K562 (cell line): ENCODE results near the gene OR52W1. TPM values are rescaled to one million over a fixed set of nuclear protein-coding genes. Genes with fewer than 3 reads are reported as not detected.

Source experiments
- ATAC-seq: fragments of 200-7000 bp; cut with Tn5 transposase; 3 replicates; pipeline ENCODE4 v1.9.1; 2020; ENCODE audit warnings: moderate library complexity
- BruUV-seq: library from RNA; stranded (reverse); fragments of 400-500 nt; replicated peaks from 2 replicates; lab custom pipeline; 2021; lab: Mats Ljungman, UMichigan
- CTCF ChIA-PET: fragments of 300-600 bp; formaldehyde crosslinking; extraction: SDS; loops from one replicate; lab custom pipeline; 2021; ENCODE audit warnings: low intra/inter-chr PET ratio; lab: Yijun Ruan, JAX
- POLR2A ChIA-PET: fragments of 300-600, 350-650 bp; sonication (Branson Sonifier 250); formaldehyde crosslinking; extraction: SDS; loops from one replicate; lab custom pipeline; 2021; ENCODE audit warnings: antibody characterized with exemption, inconsistent platforms; lab: Yijun Ruan, JAX
- DNase-seq, 4 experiments: peaks; one replicate each; pipeline versions ENCODE4 v3.0.0 to v3.0.0-alpha.2; 2011 to 2018; ENCODE audit warnings: low spot score in 3 of 4, mixed read lengths in 3 of 4; ENCODE audit errors: extremely low read depth in 1 of 4
- FAIRE-seq: peaks from 2 replicates; lab custom pipeline; 2011; peaks lifted over from hg19 to GRCh38; lab: Jason Lieb, UNC
- H2AFZ ChIP-seq: 2 replicates; pipeline ENCODE4 v1.6.0; 2011; ENCODE audit warnings: low read depth, low read length, control low read depth, inconsistent platforms
- H3K27ac ChIP-seq: fragments of 200-600 bp; 3 replicates; pipeline ENCODE4 v1.8.0; 2011; ENCODE audit warnings: low read depth, mild to moderate bottlenecking, control low read depth, inconsistent platforms, low read length, moderate library complexity, mixed read lengths; ENCODE audit errors: extremely low read depth
- H3K27me3 ChIP-seq, 2 experiments: fragments of 300-600 bp in 1 of 2; 2 replicates in 1 of 2; 3 replicates in 1 of 2; pipeline versions ENCODE4 v1.6.0 to v1.8.0; 2011; ENCODE audit warnings: inconsistent platforms in 2 of 2, low read length in 2 of 2, mild to moderate bottlenecking in 1 of 2, mixed read lengths in 1 of 2, moderate library complexity in 1 of 2; ENCODE audit not compliant: control insufficient read depth in 2 of 2, insufficient read depth in 2 of 2
- H3K36me3 ChIP-seq: fragments of 300-600 bp; 3 replicates; pipeline ENCODE4 v1.8.0; 2011; ENCODE audit warnings: mild to moderate bottlenecking, low read length, inconsistent platforms; ENCODE audit not compliant: control insufficient read depth, insufficient read depth
- H3K4me1 ChIP-seq, 2 experiments: fragments of 200-600 bp in 1 of 2; replicated peaks in 1 of 2; 2 replicates in 1 of 2; 3 replicates in 1 of 2; pipeline versions ENCODE4 v1.5.1 to v1.8.0; 2011; ENCODE audit warnings: inconsistent platforms in 2 of 2, low read length in 2 of 2, mild to moderate bottlenecking in 1 of 2, mixed read lengths in 1 of 2, moderate library complexity in 1 of 2; ENCODE audit not compliant: control insufficient read depth in 2 of 2, insufficient read depth in 2 of 2
- H3K4me2 ChIP-seq: 2 replicates; pipeline ENCODE4 v1.6.1; 2011; ENCODE audit warnings: low read length, control low read depth, inconsistent platforms, mixed read lengths; ENCODE audit not compliant: insufficient read depth
- H3K4me3 ChIP-seq: fragments of 200-600 bp; sonication (generic), shearing (Covaris generic); 2 replicates; pipeline ENCODE4 v1.5.1; 2016; ENCODE audit warnings: control low read depth, inconsistent platforms
- H3K79me2 ChIP-seq: fragments of 200-600 bp; 3 replicates; pipeline ENCODE4 v1.8.0; 2011; ENCODE audit warnings: low read length, inconsistent platforms; ENCODE audit not compliant: control insufficient read depth, insufficient read depth
- H3K9ac ChIP-seq, 2 experiments: 2 replicates each; pipeline versions ENCODE4 v1.6.0 to v1.6.1; 2011; ENCODE audit warnings: low read depth in 2 of 2, low read length in 2 of 2, control low read depth in 1 of 2, inconsistent platforms in 1 of 2, mild to moderate bottlenecking in 1 of 2, mixed read lengths in 1 of 2; ENCODE audit not compliant: insufficient read depth in 1 of 2
- H3K9me1 ChIP-seq: one replicate; pipeline ENCODE4 v1.6.0; 2011; ENCODE audit warnings: inconsistent platforms, mild to moderate bottlenecking, low read length, moderate library complexity; ENCODE audit not compliant: control insufficient read depth, insufficient read depth
- H3K9me3 ChIP-seq: replicated peaks from 2 replicates; pipeline ENCODE4 v1.5.1; 2011; ENCODE audit warnings: low read depth, low read length, inconsistent platforms; ENCODE audit not compliant: control insufficient read depth, insufficient read depth
- H4K20me1 ChIP-seq: replicated peaks from 2 replicates; pipeline ENCODE4 v1.6.1; 2011; ENCODE audit warnings: low read length, inconsistent platforms, mixed read lengths; ENCODE audit not compliant: control insufficient read depth, insufficient read depth
- HMBOX1 ChIP-seq: sonication (generic); IDR thresholded peaks from 2 replicates; pipeline ENCODE4 v1.6.1; 2016
- NFIC ChIP-seq: fragments of 450-650 bp; IDR thresholded peaks from 2 replicates; pipeline ENCODE4 v1.6.1; 2017; ENCODE audit warnings: mild to moderate bottlenecking, inconsistent platforms
- TEAD2 ChIP-seq: fragments of 450-650 bp; IDR thresholded peaks from 2 replicates; pipeline ENCODE4 v1.6.1; 2016; ENCODE audit warnings: missing genetic modification characterization, control low read depth, missing compliant biosample characterization
- ZNF764 ChIP-seq: fragments of 250-450 bp; sonication (Bioruptor Pico); IDR thresholded peaks from 2 replicates; pipeline ENCODE4 v1.4.0; 2020; ENCODE audit warnings: low read depth, mild to moderate bottlenecking, moderate library complexity
- WGBS: fragments of 100-300 bp; shearing (Covaris generic); methylation state at CpG from one replicate; pipeline ENCODE4 v1.1.6; 2016; ENCODE audit warnings: low coverage, mixed read lengths; ENCODE audit not compliant: insufficient coverage; ENCODE audit errors: missing lambda C conversion rate; 5-methylcytosine and 5-hydroxymethylcytosine counted together
- in situ Hi-C: fragments of 300-500 bp; cut with MboI; formaldehyde crosslinking; loops from 4 replicates; pipeline ENCODE4 v1.15.0; 2018; ENCODE audit warnings: inconsistent platforms, mixed read lengths
- intact Hi-C: fragments of 100-400 bp; cut with micrococcal nuclease; formaldehyde crosslinking; loops from 2 replicates; pipeline ENCODE4 v1.14.2; 2022
- polyA plus RNA-seq, 8 experiments: library from polyadenylated mRNA; depleted of rRNA in 4 of 8; stranded (reverse) in 5 of 8; unstranded in 3 of 8; fragments of >200 nt; fragmentation: Nextera tagmentation in 2 of 8; fragmentation: Illumina TruSeq in 1 of 8; extraction: Ambion mirVana in 2 of 8; extraction: Trizol in 1 of 8; gene quantifications; 2 replicates each; pipeline versions ENCODE4 v1.2.1 to v1.2.3, GENCODE V29; 2011 to 2014; ENCODE audit warnings: inconsistent platforms in 1 of 8, missing spikeins in 1 of 8
- total RNA-seq, 7 experiments: library from RNA; depleted of rRNA in 6 of 7; stranded (reverse); fragments of >200 nt in 6 of 7; fragmentation: Illumina TruSeq in 2 of 7; extraction: Trizol in 2 of 7; gene quantifications; 2 replicates each; pipeline versions ENCODE4 v1.2.1 to v1.2.3, GENCODE V29; 2011 to 2021; ENCODE audit warnings: low replicate concordance in 1 of 7

OR52W1 gene
- total and polyA plus RNA-seq, 9 of the 15 experiments (the other 6 are each of a cell fraction or from before 2014, with no cell fraction given), result not detected

GRCh38 chr11:6237266-6237665 lies 38.2 kb downstream of the OR52W1 start:
- 6% methylated on average over 4 of the region's 4 CpGs for WGBS
- H3K4me2 ChIP-seq, result no peak overlapping the region
- BruUV-seq, result no TSS peak
- in situ Hi-C loops (no loop called here), intact Hi-C loops (no loop called here)
- H3K4me3 ChIP-seq, result no peak overlapping the region
- peak; percentile 29 for FAIRE-seq
- H3K36me3 ChIP-seq, result no peaks in the 10 kb centered on the region
- peaks cover 0 to 29% of the 10 kb centered on the region in 2 experiments; a peak in 3 of 5 replicates for H3K27me3 ChIP-seq
- peaks cover 9% of the 10 kb centered on the region in 2 experiments; a peak in 3 of 5 replicates for H3K4me1 ChIP-seq
- H3K9me1 ChIP-seq, result no peaks in the 10 kb centered on the region
- ATAC-seq, result no peak
- H3K79me2 ChIP-seq, result peaks cover 21% of the 10 kb centered on the region
- TF ChIP-seq ZNF764 (CRISPR knock-in tag) (no peak), TEAD2 (tag) (no peak), NFIC (no peak), HMBOX1 (peak; percentile 20; the same call in 1 of the 2 replicates)
- H4K20me1 ChIP-seq, result no peaks in the 10 kb centered on the region
- H3K9me3 ChIP-seq, result no peaks in the 10 kb centered on the region
- CTCF ChIA-PET, result no interaction called here
- POLR2A ChIA-PET, result interaction anchor here (0.7 kb wide), 1 partner anchor 13 kb away, joined by 3 read pairs; no protein-coding TSS in a partner anchor
- H3K9ac ChIP-seq, result no peak overlapping the region
- no peak overlapping the region for H2AFZ ChIP-seq
- DNase-seq, result no peak
- no peak overlapping the region for H3K27ac ChIP-seq
